ENCODE results near the gene ESR1.

DNA sequence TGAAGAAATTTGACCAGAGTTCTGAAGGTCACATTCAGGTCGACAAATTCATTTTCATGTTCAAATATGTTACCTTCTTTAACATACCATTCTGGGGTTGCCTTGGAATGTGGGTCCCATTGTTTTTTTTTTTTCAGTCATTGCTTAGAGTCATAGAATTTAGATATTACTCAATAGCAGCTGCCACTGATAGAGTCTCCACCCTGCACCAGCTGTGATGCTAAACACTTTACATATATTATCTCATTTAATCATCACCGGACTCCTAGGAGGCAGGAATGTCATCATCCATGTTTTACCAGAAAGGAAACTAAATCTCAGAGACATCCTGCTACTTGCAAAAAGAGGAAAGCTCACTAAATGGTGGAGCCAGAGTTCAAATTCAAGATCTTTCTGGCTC is 204.7 kb downstream of the ESR1 start:
- TF ChIP-seq CTCF (IDR thresholded peaks at IDR 0.05) (no peak), POLR2A (IDR thresholded peaks at IDR 0.05) (no peak)
